ENCODE measurements around the gene FGD6.
"Not testable (repeated sequence)": the region's sequence is repeated elsewhere in the genome, so short reads cannot be mapped to it uniquely, and the experiment has no call there.

Gene FGD6

DNA sequence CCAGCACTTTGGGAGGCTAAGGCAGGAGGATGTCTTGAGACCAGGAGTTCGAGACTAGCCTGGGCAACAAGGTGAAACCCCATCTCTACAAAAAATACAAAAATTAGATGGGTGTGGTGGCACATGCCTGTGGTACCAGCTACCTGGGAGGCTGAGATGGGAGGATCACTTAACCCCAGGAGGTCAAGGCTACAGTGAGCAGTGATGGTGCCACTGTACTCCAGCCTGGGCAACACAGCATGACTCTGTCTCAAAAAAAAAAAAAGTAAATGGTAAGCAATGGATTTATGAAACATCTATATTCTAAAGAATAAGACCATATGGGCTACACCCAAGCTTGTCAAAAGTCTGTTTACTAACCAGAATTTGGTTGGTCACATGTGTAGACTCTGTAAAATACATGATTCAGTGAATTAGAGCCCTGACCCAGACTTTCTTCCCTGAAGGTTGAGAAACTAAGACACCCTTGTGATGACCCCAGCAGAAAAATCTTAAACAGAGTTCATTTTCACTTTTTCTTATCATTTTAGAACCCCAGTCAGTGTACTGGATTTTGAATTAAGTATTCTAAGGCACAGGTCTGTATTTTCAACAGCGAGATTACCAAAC lies 12.1 kb downstream of the FGD6 start:
- DNase-seq (ENCODE audit: low read depth, low spot score): no peak

DNA sequence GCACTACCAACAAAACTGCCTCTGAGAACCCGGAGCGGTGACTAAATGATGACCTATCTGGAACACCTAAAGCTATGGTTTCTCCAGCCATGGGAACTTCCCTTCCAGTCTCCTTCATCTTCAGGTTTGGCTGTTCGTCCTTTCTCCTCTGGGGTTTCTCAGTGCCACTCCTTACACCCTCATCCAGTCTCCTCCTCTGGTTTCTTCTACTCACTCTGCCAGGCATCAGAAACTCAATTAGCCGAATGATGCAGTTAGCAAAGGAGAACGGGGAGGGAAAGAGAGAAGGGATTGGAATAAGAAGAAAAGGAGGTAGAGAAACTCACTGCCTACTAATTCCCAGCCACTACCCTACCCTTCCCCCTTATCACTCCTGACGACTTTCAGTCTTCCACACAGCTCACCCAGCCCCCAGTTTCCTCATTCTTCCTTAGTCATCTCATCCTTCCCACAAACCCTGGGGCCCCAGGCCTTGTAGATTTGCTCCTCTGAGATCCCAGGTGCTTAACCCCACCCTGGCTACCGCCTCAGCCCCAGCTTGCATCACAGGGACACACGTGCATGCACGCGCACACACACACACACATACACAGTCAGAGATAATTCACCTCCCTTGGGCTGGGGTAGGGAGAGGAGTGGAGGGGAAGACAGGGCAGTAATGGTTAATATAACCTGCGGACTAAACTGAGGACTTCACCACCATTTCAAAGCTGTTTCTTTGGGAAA lies 13.0 kb downstream of the FGD6 start:
- peak; percentile 92 for DNase-seq (ENCODE audit: low read depth, low spot score)

DNA sequence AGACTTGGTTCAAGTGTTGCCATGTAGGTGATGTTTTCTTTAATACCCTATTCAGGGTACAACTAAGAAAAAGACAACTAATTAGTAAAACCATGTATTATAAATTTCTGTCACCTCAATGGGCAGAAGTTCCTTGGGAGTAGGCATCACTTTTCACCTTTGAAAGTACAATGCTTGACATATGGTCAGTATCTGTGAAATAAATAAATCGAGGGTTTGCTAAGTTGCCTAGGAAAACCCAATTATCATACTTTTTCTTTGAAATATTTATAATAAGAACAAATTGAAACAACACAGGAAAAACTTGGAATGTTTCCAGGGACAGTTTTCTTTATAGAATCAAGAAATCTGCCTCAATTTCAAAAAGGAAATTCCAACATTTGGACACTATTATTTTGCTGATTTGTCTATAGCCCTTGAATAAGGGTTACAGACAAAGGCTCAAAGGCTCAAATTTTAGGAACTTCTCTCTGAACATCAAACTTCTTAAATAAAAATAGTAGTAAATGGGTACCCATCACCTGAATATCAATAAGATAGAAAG lies 13.7 kb downstream of the FGD6 start:
- DNase-seq (ENCODE audit: low read depth, low spot score): no peak

GRCh38 chr12:95202691-95203486 lies 14.4 kb downstream of the FGD6 start:
- no peak for DNase-seq (ENCODE audit: low read depth, low spot score)

DNA sequence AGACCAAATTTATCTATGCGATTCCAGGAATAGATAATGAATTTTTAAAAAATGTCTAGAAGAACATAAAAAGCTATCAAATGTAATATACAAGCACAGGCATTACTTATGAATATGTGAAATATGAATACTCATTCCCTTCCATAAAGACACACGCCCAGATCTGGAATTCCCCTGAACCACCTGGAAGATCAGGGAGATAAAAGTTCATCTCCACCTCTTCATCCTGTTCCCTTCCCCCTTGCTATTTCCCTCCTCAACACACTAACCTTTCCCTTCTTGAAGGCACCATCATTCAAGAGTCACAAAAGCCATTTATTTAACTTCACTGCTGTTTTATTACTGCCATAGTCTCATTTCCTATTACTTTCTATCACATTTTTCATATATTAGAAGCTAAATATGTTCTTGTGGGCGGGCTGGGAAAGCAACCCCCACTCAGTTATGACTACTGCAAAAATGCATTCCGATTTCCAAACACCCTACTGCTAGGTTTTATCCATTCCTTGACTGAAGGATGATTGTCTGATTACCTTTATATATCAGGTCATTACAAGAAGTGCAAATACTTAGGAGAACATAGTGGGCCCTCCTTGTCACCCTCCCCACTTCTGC lies 16.1 kb downstream of the FGD6 start:
- DNase-seq (ENCODE audit: low read depth, low spot score): no peak

DNA sequence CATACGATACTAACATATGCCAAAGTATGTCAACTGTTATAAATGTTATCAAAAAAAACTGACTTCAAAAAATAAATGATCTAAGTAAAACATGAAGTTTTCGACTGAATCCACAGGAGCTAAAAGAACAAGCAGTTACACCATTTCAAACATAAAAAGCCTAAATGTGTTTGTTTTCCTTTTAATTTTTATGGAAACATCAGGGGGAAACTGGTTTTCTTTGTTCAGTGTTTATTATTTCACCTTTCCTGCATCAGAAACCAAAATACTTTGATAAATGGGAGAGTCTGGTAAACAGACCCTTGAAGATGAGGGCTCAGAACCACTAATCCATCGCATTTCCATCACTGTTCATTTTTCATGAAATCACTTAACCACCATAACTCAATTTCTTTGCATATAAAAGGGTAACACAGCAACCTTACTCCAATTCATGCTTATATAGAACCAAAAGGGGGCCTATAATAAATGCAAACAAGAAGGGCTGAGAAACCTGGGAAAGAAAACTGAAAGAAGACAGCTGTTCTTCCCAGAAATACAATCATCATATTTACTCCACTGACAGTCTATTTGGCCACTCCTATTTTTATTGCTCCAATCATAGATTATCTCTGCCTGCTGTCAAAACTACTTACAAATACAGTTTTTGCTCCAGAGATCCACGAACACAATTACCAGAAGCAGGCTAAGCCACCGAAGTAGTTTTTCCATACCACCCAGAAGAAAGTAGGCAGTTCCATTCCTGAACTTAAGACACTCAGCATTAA lies 17.0 kb downstream of the FGD6 start:
- DNase-seq (ENCODE audit: low read depth, low spot score): no peak

GRCh38 chr12:95198914-95199313 lies 18.4 kb downstream of the FGD6 start:
- no peak for DNase-seq (ENCODE audit: low read depth, low spot score)

GRCh38 chr12:95197636-95198035 lies 19.6 kb downstream of the FGD6 start:
- DNase-seq (ENCODE audit: low read depth, low spot score): no peak

- not testable (repeated sequence) for DNase-seq (ENCODE audit: low read depth, low spot score)
Measured at GRCh38 chr12:95196875-95197569, 20.2 kb downstream of the FGD6 start.

- no peak for DNase-seq (ENCODE audit: low read depth, low spot score)
Measured at GRCh38 chr12:95195122-95195521, 22.1 kb downstream of the FGD6 start.

GRCh38 chr12:95193139-95193538 lies 24.1 kb downstream of the FGD6 start:
- DNase-seq (ENCODE audit: low read depth, low spot score): no peak

- DNase-seq (ENCODE audit: low read depth, low spot score): no peak
Measured at GRCh38 chr12:95192271-95192670, 25.0 kb downstream of the FGD6 start.

DNA sequence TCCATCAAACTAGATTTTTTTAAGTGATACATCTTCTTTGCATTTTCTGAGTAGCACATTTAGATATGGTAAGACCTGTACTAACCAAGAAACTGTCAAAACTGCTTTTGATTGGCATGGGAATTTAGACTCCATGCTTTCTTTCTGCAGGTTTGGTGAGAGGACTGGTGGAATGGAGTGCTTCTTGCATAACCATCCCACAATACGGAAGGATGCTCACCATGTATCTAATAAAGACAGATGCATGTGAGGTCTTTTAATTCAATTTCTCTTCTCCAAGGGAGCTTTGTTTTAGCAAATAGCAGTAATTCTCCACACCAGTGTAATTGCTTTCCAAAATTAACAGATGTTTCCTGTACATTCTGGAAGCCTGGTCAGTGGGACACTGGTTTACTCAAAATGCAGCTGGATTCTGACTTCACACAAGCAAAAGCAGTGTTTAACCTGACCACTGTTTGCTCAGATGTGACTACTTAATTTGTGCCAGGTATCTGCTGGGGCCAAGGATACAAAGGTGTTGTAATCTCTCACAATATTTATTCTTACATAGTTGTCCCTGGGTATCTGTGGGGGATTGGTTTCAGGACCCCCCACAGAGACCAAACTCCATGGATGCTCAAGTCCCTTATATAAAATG lies 26.1 kb downstream of the FGD6 start:
- no peak for DNase-seq (ENCODE audit: low read depth, low spot score)

GRCh38 chr12:95187865-95188415 lies 29.3 kb downstream of the FGD6 start:
- DNase-seq (ENCODE audit: low read depth, low spot score): no peak

GRCh38 chr12:95185854-95186253 lies 31.4 kb downstream of the FGD6 start:
- no peak for DNase-seq (ENCODE audit: low read depth, low spot score)

DNA sequence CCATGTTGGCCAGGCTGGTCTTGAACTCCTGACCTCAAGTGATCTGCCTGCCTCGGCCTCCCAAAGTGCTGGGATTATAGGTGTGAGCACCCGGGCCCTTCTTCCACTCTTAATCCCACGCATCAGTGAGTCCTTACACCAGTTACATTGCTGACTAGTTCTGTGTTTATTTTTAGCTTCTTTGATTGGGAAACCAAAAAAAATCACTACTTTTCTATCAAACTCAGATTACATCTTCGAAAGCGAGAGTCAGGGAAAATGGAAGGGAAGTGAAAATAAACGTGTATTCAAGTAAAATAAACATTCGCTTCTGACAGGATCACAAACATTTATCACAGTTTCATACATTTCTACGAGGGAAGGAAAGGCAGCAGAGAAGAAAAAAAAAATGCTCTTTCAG lies 32.2 kb downstream of the FGD6 start:
- DNase-seq (ENCODE audit: low read depth, low spot score): no peak

- no peak for DNase-seq (ENCODE audit: low read depth, low spot score)
Measured at GRCh38 chr12:95184121-95184520, 33.1 kb downstream of the FGD6 start.

- no peak for DNase-seq (ENCODE audit: low read depth, low spot score)
Measured at GRCh38 chr12:95182868-95183415, 34.3 kb downstream of the FGD6 start.

DNA sequence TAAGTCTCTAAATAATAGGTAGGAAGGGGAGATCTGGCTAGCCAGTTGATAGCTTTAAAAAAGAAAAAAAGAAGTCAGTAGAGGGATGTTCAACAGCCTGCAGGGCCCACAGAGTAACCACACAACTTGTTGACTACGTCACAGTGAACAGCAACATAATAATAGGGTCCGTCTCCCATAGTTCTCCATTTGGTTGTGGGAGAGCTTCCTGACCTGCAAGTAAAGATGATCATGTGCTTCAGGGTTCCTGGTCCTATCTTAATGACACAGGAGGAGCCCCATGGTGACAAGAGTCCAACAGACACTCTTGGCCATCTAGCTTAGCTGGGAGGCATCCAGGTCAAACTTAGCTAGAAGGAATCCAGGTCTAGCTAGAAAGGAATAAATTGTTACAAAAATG lies 36.2 kb downstream of the FGD6 start:
- no peak for DNase-seq (ENCODE audit: low read depth, low spot score)

DNA sequence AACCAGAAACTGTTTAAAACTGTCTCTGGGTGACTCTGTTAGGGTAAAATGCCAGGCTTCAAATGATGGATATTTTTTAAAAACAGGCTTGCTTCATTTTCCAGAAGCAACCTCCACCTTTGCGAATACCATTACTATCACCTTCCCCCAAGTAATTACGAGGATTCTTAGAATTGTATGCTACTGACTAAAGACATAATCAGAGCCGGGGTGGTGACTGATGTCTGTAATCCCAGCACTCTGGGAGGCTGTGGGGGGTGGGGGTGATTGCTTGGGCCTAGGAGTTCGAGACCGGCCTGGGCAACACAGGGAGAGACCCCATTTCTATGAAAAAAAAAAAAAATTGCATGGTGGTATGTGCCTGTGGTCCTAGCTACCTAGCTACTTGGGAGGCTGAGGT lies 38.3 kb downstream of the FGD6 start:
- no peak for DNase-seq (ENCODE audit: low read depth, low spot score)
